IMR-90 (cell line): ENCODE data around the gene URB1. TPM values are rescaled to one million over a fixed set of nuclear protein-coding genes. Genes with fewer than 3 reads are reported as not detected.

Experiments
- ATAC-seq: fragments of 200-7000 bp; cut with Tn5 transposase; 2 replicates; pipeline ENCODE4 v1.9.1; 2020; ENCODE audit warnings: low read depth, mild to moderate bottlenecking, moderate library complexity
- BruUV-seq: library from RNA; stranded (reverse); fragments of 400-500 nt; replicated peaks from 2 replicates; lab custom pipeline; 2021; lab: Mats Ljungman, UMichigan
- CTCF ChIA-PET: fragments of 300-600 bp; formaldehyde crosslinking; extraction: SDS; loops from one replicate; lab custom pipeline; 2021; ENCODE audit warnings: antibody characterized with exemption; lab: Yijun Ruan, JAX
- POLR2A ChIA-PET: fragments of 300-600 bp; sonication (Branson Sonifier 250); formaldehyde crosslinking; loops from one replicate; lab custom pipeline; 2022; ENCODE audit warnings: antibody characterized with exemption; ENCODE audit not compliant: unreplicated experiment; lab: Charles Lee
- DNase-seq: peaks from one replicate; pipeline ENCODE4 v3.0.0; 2013
- H2AFZ ChIP-seq: replicated peaks from 2 replicates; pipeline ENCODE3; 2013; ENCODE audit warnings: low read length, mild to moderate bottlenecking; ENCODE audit not compliant: poor library complexity
- H2AK5ac ChIP-seq: 2 replicates; pipeline ENCODE4 v1.6.1; 2013; ENCODE audit warnings: low read depth, low read length, inconsistent platforms
- H2AK9ac ChIP-seq: replicated peaks from 2 replicates; pipeline ENCODE3; 2013; ENCODE audit warnings: mild to moderate bottlenecking, low read depth, low read length, moderate library complexity; ENCODE audit not compliant: poor library complexity
- H2BK120ac ChIP-seq: 2 replicates; pipeline ENCODE4 v1.6.1; 2013; ENCODE audit warnings: low read depth, low read length, inconsistent platforms
- H2BK15ac ChIP-seq: 3 replicates; pipeline ENCODE4 v1.6.1; 2013; ENCODE audit warnings: low read depth, low read length, inconsistent platforms
- H2BK20ac ChIP-seq: 2 replicates; pipeline ENCODE4 v1.6.1; 2013; ENCODE audit warnings: low read depth, mild to moderate bottlenecking, inconsistent platforms, low read length, moderate library complexity
- H2BK5ac ChIP-seq: 2 replicates; pipeline ENCODE4 v1.6.1; 2013; ENCODE audit warnings: mild to moderate bottlenecking, low read depth, low read length, inconsistent platforms; ENCODE audit not compliant: poor library complexity, severe bottlenecking
- H3K14ac ChIP-seq: replicated peaks from 2 replicates; pipeline ENCODE4 v1.6.1; 2013; ENCODE audit warnings: low read depth, low read length, inconsistent platforms
- H3K18ac ChIP-seq: 2 replicates; pipeline ENCODE4 v1.6.1; 2013; ENCODE audit warnings: low read depth, low read length, control low read depth
- H3K23ac ChIP-seq: 2 replicates; pipeline ENCODE4 v1.6.1; 2013; ENCODE audit warnings: low read depth, low read length, inconsistent platforms
- H3K27ac ChIP-seq: 2 replicates; pipeline ENCODE4 v1.5.1; 2013; ENCODE audit warnings: mild to moderate bottlenecking, control low read depth, low read length; ENCODE audit not compliant: insufficient read depth
- H3K27me3 ChIP-seq: 2 replicates; pipeline ENCODE4 v1.6.1; 2013; ENCODE audit warnings: low read length; ENCODE audit not compliant: control insufficient read depth, insufficient read depth
- H3K36me3 ChIP-seq: 2 replicates; pipeline ENCODE4 v1.6.1; 2013; ENCODE audit warnings: low read length, mixed read lengths; ENCODE audit not compliant: control insufficient read depth, insufficient read depth
- H3K4ac ChIP-seq: 2 replicates; pipeline ENCODE4 v1.6.1; 2013; ENCODE audit warnings: low read depth, low read length, inconsistent platforms
- H3K4me1 ChIP-seq: 2 replicates; pipeline ENCODE4 v1.6.1; 2013; ENCODE audit warnings: low read length, mixed read lengths; ENCODE audit not compliant: control insufficient read depth, insufficient read depth
- H3K4me2 ChIP-seq: 2 replicates; pipeline ENCODE4 v1.6.1; 2013; ENCODE audit warnings: low read depth, mild to moderate bottlenecking, control low read depth, low read length, moderate library complexity
- H3K4me3 ChIP-seq: 2 replicates; pipeline ENCODE4 v1.5.1; 2013; ENCODE audit warnings: low read depth, mild to moderate bottlenecking, control low read depth, low read length, moderate library complexity; ENCODE audit not compliant: insufficient read depth
- H3K56ac ChIP-seq: 2 replicates; pipeline ENCODE4 v1.6.1; 2013; ENCODE audit warnings: low read length, inconsistent platforms; ENCODE audit not compliant: insufficient read depth; ENCODE audit errors: extremely low read depth
- H3K79me1 ChIP-seq, 2 experiments: 2 replicates each; pipeline ENCODE4 v1.6.1; 2013; ENCODE audit warnings: low read length in 2 of 2, inconsistent platforms in 1 of 2, low read depth in 1 of 2
- H3K9ac ChIP-seq: 2 replicates; pipeline ENCODE4 v1.6.1; 2013; ENCODE audit warnings: low read depth, low read length, control low read depth
- H3K9me1 ChIP-seq: 2 replicates; pipeline ENCODE4 v1.6.1; 2013; ENCODE audit warnings: low read length, inconsistent platforms; ENCODE audit not compliant: insufficient read depth
- H3K9me3 ChIP-seq: 2 replicates; pipeline ENCODE4 v1.6.1; 2013; ENCODE audit warnings: low read length; ENCODE audit not compliant: control insufficient read depth, insufficient read depth
- H4K20me1 ChIP-seq: 2 replicates; pipeline ENCODE4 v1.6.1; 2013; ENCODE audit warnings: low read length, inconsistent platforms; ENCODE audit not compliant: insufficient read depth
- H4K5ac ChIP-seq: 2 replicates; pipeline ENCODE4 v1.6.1; 2013; ENCODE audit warnings: mild to moderate bottlenecking, low read depth, low read length, control low read depth
- H4K8ac ChIP-seq, 2 experiments: 2 replicates each; pipeline ENCODE4 v1.6.1; 2013; ENCODE audit warnings: low read depth in 2 of 2, low read length in 2 of 2, control low read depth in 1 of 2, inconsistent platforms in 1 of 2
- H4K91ac ChIP-seq: 2 replicates; pipeline ENCODE4 v1.6.1; 2013; ENCODE audit warnings: low read depth, low read length, inconsistent platforms; ENCODE audit not compliant: insufficient read depth
- BHLHE40 ChIP-seq: fragments of 150-350 bp; IDR thresholded peaks from 2 replicates; pipeline ENCODE4 v1.6.1; 2016; ENCODE audit warnings: mild to moderate bottlenecking, low read depth, low read length
- CEBPB ChIP-seq: IDR thresholded peaks from 2 replicates; pipeline ENCODE4 v1.6.1; 2012; ENCODE audit warnings: low read depth, low read length, improper control_type of control experiment
- CTCF ChIP-seq: conservative IDR thresholded peaks from 2 replicates; pipeline ENCODE4 v1.5.1; 2012; ENCODE audit warnings: mild to moderate bottlenecking, low read depth, low read length, improper control_type of control experiment
- ELK1 ChIP-seq: fragments of 150-350 bp; IDR thresholded peaks from 2 replicates; pipeline ENCODE4 v1.6.1; 2016; ENCODE audit warnings: low read depth, mild to moderate bottlenecking, low read length, moderate library complexity, borderline replicate concordance
- MAFK ChIP-seq: IDR thresholded peaks from 2 replicates; pipeline ENCODE4 v1.6.1; 2012; ENCODE audit warnings: low read depth, low read length, improper control_type of control experiment
- MAZ ChIP-seq: IDR thresholded peaks from 2 replicates; pipeline ENCODE4 v1.6.1; 2012; ENCODE audit warnings: low read depth, mild to moderate bottlenecking, low read length, improper control_type of control experiment, moderate library complexity, borderline replicate concordance
- MXI1 ChIP-seq: IDR thresholded peaks from 2 replicates; pipeline ENCODE4 v1.6.1; 2012; ENCODE audit warnings: low read depth, mild to moderate bottlenecking, low read length, moderate library complexity, borderline replicate concordance
- NFE2L2 ChIP-seq: fragments of 150-350 bp; IDR thresholded peaks from 2 replicates; pipeline ENCODE4 v1.6.1; 2016; ENCODE audit warnings: low read depth, mild to moderate bottlenecking, low read length
- RAD21 ChIP-seq: IDR thresholded peaks from 2 replicates; pipeline ENCODE4 v1.6.1; 2012; ENCODE audit warnings: low read length, improper control_type of control experiment
- RCOR1 ChIP-seq: IDR thresholded peaks from 2 replicates; pipeline ENCODE4 v1.6.1; 2012; ENCODE audit warnings: mild to moderate bottlenecking, low read length, improper control_type of control experiment; ENCODE audit not compliant: insufficient replicate concordance
- RFX5 ChIP-seq: IDR thresholded peaks from 2 replicates; pipeline ENCODE4 v1.8.0; 2012; ENCODE audit warnings: low read depth, mild to moderate bottlenecking, low read length, moderate library complexity
- SMC3 ChIP-seq: fragments of 150-350 bp; IDR thresholded peaks from 2 replicates; pipeline ENCODE4 v1.6.1; 2016; ENCODE audit warnings: low read depth, mild to moderate bottlenecking, antibody characterized with exemption, low read length, moderate library complexity
- USF2 ChIP-seq: fragments of 150-350 bp; IDR thresholded peaks from 2 replicates; pipeline ENCODE4 v1.6.1; 2017; ENCODE audit warnings: mild to moderate bottlenecking, antibody characterized with exemption, low read length, low read depth
- WGBS, 2 experiments: methylation state at CpG; one replicate each; pipeline versions ENCODE4 v1.1.5 to v1.1.7; 2013; ENCODE audit warnings: missing lambda C conversion rate in 2 of 2; ENCODE audit not compliant: insufficient read length in 1 of 2; ENCODE audit errors: extremely low coverage in 2 of 2; 5-methylcytosine and 5-hydroxymethylcytosine counted together
- dilution Hi-C: fragments of 300-500 bp; cut with HindIII; formaldehyde crosslinking; loops from one replicate; pipeline ENCODE4 v1.14.3; 2018; ENCODE audit warnings: low sequenced_read_pairs; ENCODE audit not compliant: unreplicated experiment
- in situ Hi-C: fragments of 300-500 bp; cut with MboI; formaldehyde crosslinking; loops from 3 replicates; pipeline ENCODE4 v1.14.3; 2019; ENCODE audit warnings: low sequenced_read_pairs, inconsistent platforms, mixed read lengths
- intact Hi-C: fragments of 100-400 bp; cut with micrococcal nuclease; formaldehyde crosslinking; loops from 2 replicates; pipeline ENCODE4 v1.10.0; 2022
- polyA plus RNA-seq, 3 experiments: library from polyadenylated mRNA; depleted of rRNA; stranded (reverse); fragments of >200 nt; gene quantifications; 2 replicates each; pipeline ENCODE4 v1.2.3, GENCODE V29; 2012; ENCODE audit warnings: low replicate concordance in 1 of 3
- total RNA-seq: library from RNA; depleted of rRNA; stranded (reverse); fragments of >200 nt; gene quantifications from 2 replicates; pipeline ENCODE4 v1.2.3, GENCODE V29; 2012

Gene URB1
- total and polyA plus RNA-seq, 2 of the 4 experiments (the other 2 are of a cell fraction): 9.2 to 12.7 TPM

- Histone ChIP-seq H2AK5ac (no peak overlapping the region), H3K79me1 (no peaks in the 10 kb centered on the region), H3K23ac (no peak overlapping the region), H3K4me1 (no peaks in the 10 kb centered on the region), H2BK15ac (no peak overlapping the region), H3K4ac (no peak overlapping the region), H3K9me3 (no peaks in the 10 kb centered on the region), H3K56ac (no peak overlapping the region), H3K14ac (no peak overlapping the region), H4K20me1 (no peaks in the 10 kb centered on the region), H3K27ac (no peak overlapping the region), H3K9ac (no peak overlapping the region), H3K27me3 (no peaks in the 10 kb centered on the region), H3K36me3 (peaks cover 1% of the 10 kb centered on the region; the same call in 1 of the 2 replicates), H2BK20ac (no peak overlapping the region), H3K9me1 (no peaks in the 10 kb centered on the region; the same call in 1 of the 2 replicates), H2BK120ac (no peak overlapping the region), H2BK5ac (no peak overlapping the region), H3K4me2 (no peak overlapping the region), H3K4me3 (no peak overlapping the region), H4K5ac (no peak overlapping the region), H4K91ac (no peak overlapping the region), H2AFZ (no peak overlapping the region), H3K18ac (no peak overlapping the region), H2AK9ac (no peak overlapping the region), H4K8ac (no peak overlapping the region)
- intact Hi-C loops: no loop called here
- DNase-seq (no peak), ATAC-seq (no peak)
- CTCF ChIA-PET: no interaction called here
- dilution Hi-C loops: no loop called here
- no TSS peak for BruUV-seq
- in situ Hi-C loops: no loop called here
- WGBS, 2 experiments: no CpG with 5 or more reads among the region's 4 CpGs
- POLR2A ChIA-PET: no interaction called here
- no peak for TF ChIP-seq RFX5
- TF ChIP-seq SMC3: no peak
- no peak for TF ChIP-seq CEBPB
- no peak for TF ChIP-seq BHLHE40
- TF ChIP-seq MXI1: no peak
- no peak for TF ChIP-seq MAZ
- TF ChIP-seq ELK1: no peak
- no peak for TF ChIP-seq RAD21
- no peak for TF ChIP-seq USF2
- no peak for TF ChIP-seq RCOR1
- no peak for TF ChIP-seq CTCF
- TF ChIP-seq MAFK: no peak
- no peak for TF ChIP-seq NFE2L2
Observed at GRCh38 chr21:32285476-32285875, 107.3 kb downstream of the URB1 start.
